ES-I3 (cell line): ENCODE data around the gene RFX3.

ENCODE experiments used
- H3K36me3 ChIP-seq: 2 replicates; pipeline ENCODE4 v1.6.1; 2013; ENCODE audit warnings: mild to moderate bottlenecking, low read length, control low read depth, moderate library complexity; ENCODE audit not compliant: insufficient read depth
- H3K4me1 ChIP-seq: 2 replicates; pipeline ENCODE4 v1.6.1; 2013; ENCODE audit warnings: mild to moderate bottlenecking, control low read depth, low read length; ENCODE audit not compliant: insufficient read depth
- H3K9ac ChIP-seq: 2 replicates; pipeline ENCODE4 v1.6.1; 2013; ENCODE audit warnings: low read depth, mild to moderate bottlenecking, low read length, moderate library complexity
- H3K9me3 ChIP-seq: 2 replicates; pipeline ENCODE4 v1.6.1; 2013; ENCODE audit warnings: mild to moderate bottlenecking, low read length, moderate library complexity; ENCODE audit not compliant: control insufficient read depth, insufficient read depth

Gene RFX3

DNA sequence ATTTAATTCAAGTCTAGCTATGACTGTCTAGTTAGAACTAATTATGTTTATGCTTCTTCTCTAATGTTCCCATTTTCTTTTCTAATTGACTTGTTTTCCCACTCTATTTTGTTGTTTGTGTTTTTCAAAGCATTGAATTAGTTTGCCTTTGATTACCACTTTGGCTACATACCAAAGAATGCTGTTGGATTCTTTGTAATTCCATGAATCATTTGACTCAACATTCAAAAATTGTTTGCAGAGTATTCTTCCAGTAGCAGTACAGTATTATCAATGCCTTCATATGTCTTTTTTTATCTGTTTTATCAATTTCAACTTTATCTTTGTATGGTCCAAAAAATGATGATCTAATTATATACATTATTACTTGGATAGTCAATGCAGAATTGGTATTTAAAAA is 288.7 kb downstream of the RFX3 start:
- no peak overlapping the region for H3K9ac ChIP-seq
- no peaks in the 10 kb centered on the region for H3K36me3 ChIP-seq
- peaks cover 9% of the 10 kb centered on the region for H3K4me1 ChIP-seq

DNA sequence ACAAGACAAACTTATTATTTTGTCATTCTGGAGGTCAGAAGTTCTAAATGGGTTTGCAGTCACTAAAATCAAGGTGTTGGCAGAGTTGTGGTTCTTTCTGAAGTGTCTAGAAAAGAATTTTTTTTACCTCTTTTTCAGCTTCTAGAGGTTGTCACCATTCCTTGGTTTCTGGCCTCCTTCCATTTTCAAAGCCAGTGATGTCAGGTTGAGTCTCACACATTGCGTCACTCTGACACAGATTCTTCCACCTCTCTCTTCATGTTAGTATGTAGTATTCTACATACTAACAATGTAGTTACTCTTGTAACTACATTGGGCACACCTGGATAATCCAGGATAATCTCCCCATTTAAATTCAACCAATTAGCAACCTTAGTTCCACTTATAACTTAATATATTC is 290.3 kb downstream of the RFX3 start:
- Histone ChIP-seq H3K9me3 (no peaks in the 10 kb centered on the region), H3K36me3 (no peaks in the 10 kb centered on the region), H3K4me1 (no peaks in the 10 kb centered on the region), H3K9ac (no peak overlapping the region)

More for the DNA sequence above, 288.7 kb downstream of the RFX3 start:
- no peaks in the 10 kb centered on the region for H3K9me3 ChIP-seq

DNA sequence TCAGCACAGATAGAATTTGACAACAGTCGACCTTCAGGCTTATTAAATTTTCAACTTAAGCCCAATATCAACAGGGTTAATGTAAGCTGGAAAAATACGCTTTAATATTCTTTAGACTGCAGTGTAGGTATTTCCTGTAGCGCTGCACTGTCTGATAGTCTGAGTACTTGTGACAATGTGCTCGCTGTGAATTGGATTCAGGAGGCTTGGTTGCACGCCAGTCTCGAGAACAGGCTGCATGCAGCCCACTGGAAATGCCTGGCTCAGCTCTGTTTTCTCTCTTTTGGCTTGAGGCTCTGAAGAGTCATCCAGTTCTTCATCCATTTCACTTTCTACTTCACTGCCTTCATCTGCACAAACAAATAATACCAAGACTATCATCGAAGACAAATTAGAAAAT is 300.9 kb downstream of the RFX3 start:
- Histone ChIP-seq H3K9me3 (no peaks in the 10 kb centered on the region), H3K4me1 (no peaks in the 10 kb centered on the region), H3K9ac (no peak overlapping the region), H3K36me3 (no peaks in the 10 kb centered on the region)

DNA sequence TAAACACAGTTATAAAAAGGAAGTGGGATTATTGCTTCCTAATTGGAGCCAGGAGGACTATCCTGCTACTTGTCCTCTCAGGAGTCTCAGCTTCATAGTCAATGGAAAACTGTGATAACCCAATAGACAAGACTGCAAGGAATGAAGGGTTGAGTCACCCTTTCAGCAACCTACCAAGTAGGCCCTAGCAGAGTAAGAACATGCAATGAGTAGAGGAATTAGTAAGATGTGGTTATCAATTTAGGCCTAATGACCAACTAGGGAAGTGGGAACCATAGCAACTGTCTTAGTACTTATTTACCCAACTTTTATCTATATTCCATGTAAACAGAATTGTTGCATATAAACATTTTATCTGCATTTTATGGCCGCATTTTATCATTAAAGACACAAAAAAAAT is 310.1 kb downstream of the RFX3 start:
- no peaks in the 10 kb centered on the region; the same call in 1 of the 2 replicates for H3K4me1 ChIP-seq
- H3K9me3 ChIP-seq = no peaks in the 10 kb centered on the region
- no peak overlapping the region for H3K9ac ChIP-seq
- no peaks in the 10 kb centered on the region for H3K36me3 ChIP-seq

- Histone ChIP-seq H3K4me1 (no peaks in the 10 kb centered on the region; the same call in 1 of the 2 replicates), H3K9ac (no peak overlapping the region), H3K9me3 (no peaks in the 10 kb centered on the region), H3K36me3 (no peaks in the 10 kb centered on the region)
These were observed 311.1 kb downstream of the RFX3 start for GRCh38 chr9:3214741-3215140.

DNA sequence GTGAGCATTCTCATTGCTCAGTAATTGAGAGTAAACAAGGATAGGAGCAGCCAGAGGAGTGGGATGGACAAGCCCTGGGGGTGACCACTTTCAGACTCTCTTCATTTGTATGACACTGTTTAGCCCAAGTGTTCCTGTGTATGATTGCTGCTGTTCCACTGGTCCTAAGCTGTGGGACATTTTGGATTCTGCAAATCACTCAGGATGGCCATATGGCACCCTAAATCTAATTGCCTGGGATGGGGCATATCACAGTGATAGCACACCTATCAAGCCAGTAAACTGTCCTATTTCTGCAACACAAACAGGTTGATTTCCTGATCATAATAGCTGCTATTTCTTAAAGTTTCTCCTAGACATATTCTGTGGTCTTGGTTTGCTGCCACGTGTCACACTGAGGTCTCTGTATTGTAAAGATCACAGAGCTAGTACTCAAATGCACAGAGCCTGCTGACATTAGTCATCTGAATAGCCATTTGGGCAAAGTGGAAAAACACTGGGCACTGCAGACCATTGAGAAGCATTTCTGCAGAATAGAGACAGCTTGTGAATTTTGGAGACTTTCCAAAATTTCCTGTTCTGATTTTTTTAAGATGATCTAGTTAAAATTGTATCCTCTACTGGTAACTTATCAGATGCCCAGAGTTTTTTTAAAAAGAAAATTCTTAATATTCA is 320.2 kb downstream of the RFX3 start:
- Histone ChIP-seq H3K9me3 (no peaks in the 10 kb centered on the region), H3K36me3 (no peaks in the 10 kb centered on the region), H3K9ac (no peak overlapping the region), H3K4me1 (no peaks in the 10 kb centered on the region)

- Histone ChIP-seq H3K9me3 (no peaks in the 10 kb centered on the region), H3K36me3 (no peaks in the 10 kb centered on the region), H3K4me1 (no peaks in the 10 kb centered on the region), H3K9ac (no peak overlapping the region)
These were observed 325.4 kb downstream of the RFX3 start for GRCh38 chr9:3200331-3200774.

DNA sequence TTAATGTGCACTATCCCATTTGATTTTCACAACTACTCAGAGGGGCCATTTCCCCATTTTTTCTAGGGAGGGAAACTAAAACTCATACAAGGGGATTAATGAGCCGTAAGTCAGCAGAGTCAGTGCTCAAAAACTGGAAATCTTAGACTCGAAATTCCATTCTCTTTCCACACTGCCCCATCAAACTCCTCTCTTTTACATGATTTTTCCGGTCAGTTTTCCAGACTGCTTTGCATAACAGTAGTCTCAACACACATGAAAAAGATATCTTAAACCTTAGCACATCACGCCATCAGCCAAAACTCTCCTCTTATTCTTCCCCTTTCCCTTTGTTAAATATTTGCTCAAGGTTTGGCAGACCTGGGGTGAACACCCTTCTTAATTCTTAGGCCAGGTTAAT is 332.0 kb downstream of the RFX3 start:
- H3K9me3 ChIP-seq = no peaks in the 10 kb centered on the region
- no peak overlapping the region for H3K9ac ChIP-seq
- no peaks in the 10 kb centered on the region for H3K4me1 ChIP-seq
- no peaks in the 10 kb centered on the region for H3K36me3 ChIP-seq

- Histone ChIP-seq H3K4me1 (no peaks in the 10 kb centered on the region), H3K9ac (no peak overlapping the region), H3K36me3 (no peaks in the 10 kb centered on the region), H3K9me3 (no peaks in the 10 kb centered on the region)
These were observed 334.1 kb downstream of the RFX3 start for GRCh38 chr9:3191715-3192114.

GRCh38 chr9:3189113-3189861 is 336.5 kb downstream of the RFX3 start:
- Histone ChIP-seq H3K4me1 (no peaks in the 10 kb centered on the region), H3K9me3 (no peaks in the 10 kb centered on the region), H3K9ac (no peak overlapping the region), H3K36me3 (no peaks in the 10 kb centered on the region)

DNA sequence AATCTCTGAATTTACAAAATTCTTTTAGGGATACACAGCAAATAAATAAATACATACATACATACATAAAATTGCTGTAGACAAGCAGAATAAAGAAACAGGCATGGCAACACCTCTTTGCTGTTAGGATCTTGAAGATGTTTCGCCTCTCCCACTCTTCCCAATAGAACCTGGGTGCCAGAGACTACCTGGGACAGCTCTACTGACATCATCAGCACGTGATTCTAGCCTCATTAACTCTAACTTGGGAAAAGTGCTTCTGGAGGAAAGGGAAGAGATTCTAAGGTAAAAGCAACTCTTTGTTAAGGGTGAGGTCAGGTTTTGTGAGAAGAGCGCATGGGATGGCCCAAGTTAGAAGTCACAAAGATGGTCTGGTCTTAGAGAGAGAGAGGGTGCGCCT is 339.1 kb downstream of the RFX3 start:
- no peaks in the 10 kb centered on the region for H3K36me3 ChIP-seq
- no peak overlapping the region for H3K9ac ChIP-seq
- H3K4me1 ChIP-seq = no peaks in the 10 kb centered on the region
- no peaks in the 10 kb centered on the region for H3K9me3 ChIP-seq

DNA sequence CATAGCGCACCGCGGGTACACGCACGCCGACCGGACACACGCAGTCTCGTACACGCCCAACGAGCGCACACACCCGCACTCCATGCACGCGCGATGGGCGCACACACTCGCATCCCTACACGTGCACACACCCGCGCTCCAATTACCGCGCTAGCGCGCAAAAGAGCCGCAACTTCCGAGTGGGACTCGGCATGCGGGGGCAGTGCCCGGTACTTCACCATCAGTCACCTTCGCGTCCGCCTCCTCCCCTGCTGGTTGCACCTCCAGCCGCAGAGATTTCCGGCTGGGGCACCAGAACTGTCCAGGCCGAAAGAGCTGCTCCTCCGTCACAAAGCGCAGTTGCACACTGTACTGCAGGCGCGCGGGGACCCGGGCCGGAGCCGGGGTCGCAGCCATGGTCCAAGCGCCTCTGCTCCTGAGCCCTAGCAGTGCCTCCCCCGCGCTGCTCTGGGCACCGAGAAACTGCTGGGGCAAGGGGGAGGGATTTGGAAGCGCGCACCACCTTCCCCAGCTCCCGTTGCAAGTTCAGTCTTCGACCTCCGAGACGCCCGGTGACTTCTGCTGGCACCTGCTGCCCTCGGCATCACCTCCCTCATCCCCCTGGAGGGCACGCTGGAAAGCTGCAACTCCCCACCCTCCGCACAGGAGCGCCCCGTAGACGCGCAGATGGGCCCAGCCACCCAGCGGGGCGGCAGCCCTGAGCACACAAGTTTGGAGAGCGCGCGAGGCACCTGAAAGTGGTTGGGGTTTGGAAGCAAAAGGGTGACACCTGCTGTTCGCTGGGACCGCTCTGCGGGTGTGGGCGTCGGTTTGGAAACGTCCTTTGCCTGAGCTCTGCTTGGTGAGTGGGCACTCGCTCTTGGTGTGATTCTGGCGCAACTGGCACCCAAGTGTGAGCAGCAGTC is 344.5 kb downstream of the RFX3 start:
- Histone ChIP-seq H3K36me3 (no peaks in the 10 kb centered on the region), H3K4me1 (peaks cover 3% of the 10 kb centered on the region; the same call in 1 of the 2 replicates), H3K9ac (peak overlapping the region; percentile 70; the same call in 1 of the 2 replicates), H3K9me3 (no peaks in the 10 kb centered on the region)

- H3K9ac ChIP-seq = peak overlapping the region; percentile 70; the same call in 1 of the 2 replicates
- H3K4me1 ChIP-seq = peaks cover 3% of the 10 kb centered on the region; the same call in 1 of the 2 replicates
- no peaks in the 10 kb centered on the region for H3K9me3 ChIP-seq
- no peaks in the 10 kb centered on the region for H3K36me3 ChIP-seq
These were observed 345.1 kb downstream of the RFX3 start for GRCh38 chr9:3180696-3181048.

DNA sequence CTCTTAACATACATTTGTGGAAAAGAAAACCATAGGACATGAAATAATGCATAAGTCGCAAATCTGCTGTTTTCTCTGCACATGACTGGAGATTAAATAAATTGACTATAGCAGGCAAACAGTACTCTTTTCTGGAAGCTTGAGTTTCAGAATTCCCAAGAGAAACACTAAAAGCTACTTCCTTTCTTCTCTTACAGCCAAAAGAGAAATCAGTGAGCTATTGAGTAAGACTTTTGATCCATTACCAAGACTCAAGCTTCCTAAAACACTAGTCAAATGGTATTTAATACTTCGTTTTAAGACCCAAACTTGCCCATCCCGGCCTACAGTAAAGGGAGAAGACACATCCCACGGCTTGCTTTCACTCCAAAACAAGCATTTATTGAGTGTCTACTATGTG is 346.1 kb downstream of the RFX3 start:
- peaks cover 3% of the 10 kb centered on the region; the same call in 1 of the 2 replicates for H3K4me1 ChIP-seq
- no peak overlapping the region for H3K9ac ChIP-seq
- no peaks in the 10 kb centered on the region for H3K9me3 ChIP-seq
- H3K36me3 ChIP-seq = no peaks in the 10 kb centered on the region
